ENCODE results near the gene TESK1. TPM values are rescaled to one million over a fixed set of nuclear protein-coding genes. Genes with fewer than 3 reads are reported as not detected.

TESK1 gene
- total RNA-seq, 2 experiments from 2014 or later, result 47.9 to 51.6 TPM

- CTCF ChIA-PET, result interaction anchor here (0.5 to 1.8 kb wide), 3 partner anchors 8 to 643 kb away, joined by 3 to 6 read pairs (median 5); no protein-coding TSS in a partner anchor
- POLR2A ChIA-PET, result interaction anchor here (0.6 kb wide), 1 partner anchor 648 kb away, joined by 4 read pairs; no protein-coding TSS in a partner anchor
These were observed 4.1 kb downstream of the TESK1 start for GRCh38 chr9:35609001-35609819.

- POLR2A ChIA-PET, result no interaction called here
These were observed 4.7 kb downstream of the TESK1 start for GRCh38 chr9:35609820-35610163.

GRCh38 chr9:35611230-35611797, 6.3 kb downstream of the TESK1 start:
- POLR2A ChIA-PET, result interaction anchor here (0.9 to 1.0 kb wide), 3 partner anchors 8 to 47 kb away, joined by 4 to 9 read pairs (median 5); partner anchors contain the start of genes CCDC107 and RMRP

More at GRCh38 chr9:35609820-35610163, 4.7 kb downstream of the TESK1 start:
- CTCF ChIA-PET, result interaction anchor here (1.2 to 2.1 kb wide), 3 partner anchors 9 to 87 kb away, joined by 3 to 11 read pairs (median 8); no protein-coding TSS in a partner anchor

GRCh38 chr9:35612066-35612465, 7.0 kb downstream of the TESK1 start:
- ChIA-PET CTCF (interaction anchor here (0.9 to 2.9 kb wide), 6 partner anchors 8 to 85 kb away, joined by 3 to 11 read pairs (median 4); no protein-coding TSS in a partner anchor), POLR2A (interaction anchor here (0.9 kb wide), 1 partner anchor 46 kb away, joined by 4 read pairs; the partner anchor contains the start of genes CCDC107 and RMRP)

More at GRCh38 chr9:35611230-35611797, 6.3 kb downstream of the TESK1 start:
- CTCF ChIA-PET, result interaction anchor here (0.7 to 2.9 kb wide), 13 partner anchors 8 to 146 kb away, joined by 3 to 11 read pairs (median 4); partner anchors contain the start of genes RMRP and TPM2

- CTCF ChIA-PET, result interaction anchor here (1.2 to 2.9 kb wide), 4 partner anchors 7 to 33 kb away, joined by 3 to 10 read pairs (median 4); no protein-coding TSS in a partner anchor
These were observed 7.8 kb downstream of the TESK1 start for GRCh38 chr9:35612843-35613242.

GRCh38 chr9:35615981-35616680, 11.1 kb downstream of the TESK1 start:
- POLR2A ChIA-PET, result no interaction called here
- CTCF ChIA-PET, result interaction anchor here (0.5 to 3.9 kb wide), 10 partner anchors 10 to 513 kb away, joined by 3 to 25 read pairs (median 3); partner anchors contain the start of genes STOML2 and TESK1

More at GRCh38 chr9:35612843-35613242, 7.8 kb downstream of the TESK1 start:
- POLR2A ChIA-PET, result no interaction called here

GRCh38 chr9:35616681-35617459, 11.8 kb downstream of the TESK1 start:
- ChIA-PET POLR2A (interaction anchor here (0.6 to 1.3 kb wide), 5 partner anchors 11 to 110 kb away, joined by 3 to 4 read pairs (median 3); partner anchors contain the start of gene TESK1), CTCF (interaction anchor here (0.5 to 3.9 kb wide), 10 partner anchors 9 to 514 kb away, joined by 3 to 25 read pairs (median 3); partner anchors contain the start of genes STOML2 and TESK1)

GRCh38 chr9:35617548-35617947, 12.5 kb downstream of the TESK1 start:
- POLR2A ChIA-PET, result interaction anchor here (0.6 to 1.3 kb wide), 5 partner anchors 12 to 110 kb away, joined by 3 to 4 read pairs (median 3); partner anchors contain the start of gene TESK1
- CTCF ChIA-PET, result interaction anchor here (0.7 to 3.9 kb wide), 6 partner anchors 9 to 139 kb away, joined by 3 to 25 read pairs (median 4); partner anchors contain the start of gene TESK1

- ChIA-PET CTCF (interaction anchor here (1.4 to 3.9 kb wide), 4 partner anchors 8 to 32 kb away, joined by 3 to 25 read pairs (median 13); partner anchors contain the start of genes SIT1 and TESK1), POLR2A (interaction anchor here (0.7 kb wide), 1 partner anchor 46 kb away, joined by 3 read pairs; no protein-coding TSS in a partner anchor)
These were observed 13.3 kb downstream of the TESK1 start, which contains the start of gene CD72 for GRCh38 chr9:35618325-35618727. TSS of gene CD72 (minus strand) at chr9:35618413. CDS start at chr9:35618303, 110 bp downstream.

GRCh38 chr9:35618854-35619799, 14.1 kb downstream of the TESK1 start:
- POLR2A ChIA-PET, result interaction anchor here (0.7 to 2.5 kb wide), 6 partner anchors 8 to 46 kb away, joined by 3 to 10 read pairs (median 6); partner anchors contain the start of genes CCDC107, RMRP and SIT1
- CTCF ChIA-PET, result interaction anchor here (0.5 to 3.9 kb wide), 14 partner anchors 7 to 263 kb away, joined by 3 to 25 read pairs (median 5); partner anchors contain the start of genes CCDC107, RMRP, SIT1 and TESK1

- ChIA-PET CTCF (interaction anchor here (0.8 to 3.0 kb wide), 12 partner anchors 7 to 262 kb away, joined by 3 to 17 read pairs (median 4); partner anchors contain the start of genes CCDC107, RMRP, SIT1 and TESK1), POLR2A (interaction anchor here (0.6 to 2.5 kb wide), 6 partner anchors 9 to 38 kb away, joined by 3 to 10 read pairs (median 6); partner anchors contain the start of genes CCDC107, RMRP and SIT1)
These were observed 14.7 kb downstream of the TESK1 start for GRCh38 chr9:35619800-35620158.

- POLR2A ChIA-PET, result interaction anchor here (0.6 kb wide), 1 partner anchor 82 kb away, joined by 3 read pairs; no protein-coding TSS in a partner anchor
- CTCF ChIA-PET, result interaction anchor here (0.6 to 1.4 kb wide), 2 partner anchors 11 to 17 kb away, joined by 4 to 5 read pairs; no protein-coding TSS in a partner anchor
These were observed 22.5 kb downstream of the TESK1 start for GRCh38 chr9:35627575-35627974.

GRCh38 chr9:35628389-35628991, 23.4 kb downstream of the TESK1 start:
- ChIA-PET CTCF (interaction anchor here (1.4 kb wide), 1 partner anchor 12 kb away, joined by 4 read pairs; no protein-coding TSS in a partner anchor), POLR2A (no interaction called here)

- POLR2A ChIA-PET, result no interaction called here
- CTCF ChIA-PET, result interaction anchor here (0.6 kb wide), 1 partner anchor 160 kb away, joined by 3 read pairs; no protein-coding TSS in a partner anchor
These were observed 24.5 kb downstream of the TESK1 start for GRCh38 chr9:35629597-35629996.

GRCh38 chr9:35635730-35636129, 30.7 kb downstream of the TESK1 start:
- CTCF ChIA-PET, result no interaction called here

More at GRCh38 chr9:35635730-35636129, 30.7 kb downstream of the TESK1 start:
- POLR2A ChIA-PET, result no interaction called here

Data from activated CD8-positive, alpha-beta memory T cell treated with anti-CD3 and anti-CD28 coated beads for 36 hours (primary cell).